H1 (cell line): ENCODE data around the gene STX12.
"Not testable (repeated sequence)": the region's sequence is repeated elsewhere in the genome, so short reads cannot be mapped to it uniquely, and the experiment has no call there.

Source experiments
- CTCF ChIP-seq, 3 experiments: IDR thresholded peaks; 1 replicate in 2 of 3; 2 replicates in 1 of 3; pipeline versions ENCODE4 v1.5.1 to v1.6.1; 2011; ENCODE audit warnings: low read length in 3 of 3, mild to moderate bottlenecking in 3 of 3, inconsistent platforms in 2 of 3, low read depth in 1 of 3, moderate library complexity in 1 of 3; ENCODE audit not compliant: insufficient read depth in 1 of 3; ENCODE audit errors: control extremely low read depth in 1 of 3
- E2F6 ChIP-seq: IDR thresholded peaks from 2 replicates; pipeline ENCODE4 v1.6.1; 2012; ENCODE audit warnings: inconsistent platforms
- GABPA ChIP-seq: IDR thresholded peaks from 2 replicates; pipeline ENCODE4 v1.6.1; 2011; ENCODE audit warnings: mild to moderate bottlenecking, low read length, moderate library complexity, borderline replicate concordance; ENCODE audit not compliant: insufficient read depth
- JUND ChIP-seq: IDR thresholded peaks from 2 replicates; pipeline ENCODE4 v1.6.1; 2011; ENCODE audit warnings: mild to moderate bottlenecking, improper control_type of control experiment, low read length
- POLR2A ChIP-seq, 2 experiments: IDR thresholded peaks; 1 replicate in 1 of 2; 2 replicates in 1 of 2; pipeline ENCODE4 v1.6.1; 2011; ENCODE audit warnings: low read depth in 2 of 2, low read length in 2 of 2, mild to moderate bottlenecking in 2 of 2; ENCODE audit errors: control extremely low read depth in 1 of 2
- POLR2AphosphoS5 ChIP-seq: IDR thresholded peaks from 2 replicates; pipeline ENCODE4 v1.6.1; 2011; ENCODE audit warnings: low read depth, low read length
- RAD21 ChIP-seq, 2 experiments: IDR thresholded peaks in 1 of 2; conservative IDR thresholded peaks in 1 of 2; 2 replicates each; pipeline ENCODE4 v1.6.1; 2011; ENCODE audit warnings: low read depth in 2 of 2, low read length in 2 of 2, improper control_type of control experiment in 1 of 2, inconsistent platforms in 1 of 2, mild to moderate bottlenecking in 1 of 2, moderate library complexity in 1 of 2
- SP1 ChIP-seq: IDR thresholded peaks from 2 replicates; pipeline ENCODE4 v1.6.1; 2011; ENCODE audit warnings: low read depth, low read length
- TCF12 ChIP-seq: IDR thresholded peaks from 2 replicates; pipeline ENCODE4 v1.6.1; 2011; ENCODE audit warnings: low read depth, mild to moderate bottlenecking, low read length

DNA sequence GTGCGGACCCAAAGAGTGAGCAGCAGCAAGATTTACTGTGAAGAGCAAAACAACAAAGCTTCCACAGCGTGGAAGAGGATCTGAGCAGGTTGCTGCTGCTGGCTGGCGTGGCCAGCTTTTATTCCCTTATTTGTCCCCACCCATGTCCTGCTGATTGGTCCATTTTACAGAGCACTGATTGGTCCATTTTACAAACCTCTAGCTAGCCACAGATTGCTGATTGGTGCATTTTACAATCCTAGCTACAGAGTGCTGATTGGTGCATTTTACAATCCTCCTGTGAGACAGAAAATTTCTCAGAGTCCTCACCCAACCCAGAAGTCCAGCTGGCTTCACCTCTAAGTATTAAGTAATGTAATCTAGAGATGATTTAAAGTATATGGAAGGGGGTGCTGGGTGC lies 17.3 kb downstream of the STX12 start:
- TF ChIP-seq RAD21 (IDR thresholded peaks at IDR 0.05 in 1 of 2, conservative IDR thresholded peaks at IDR 0.05 in 1 of 2; ENCODE audit: low read depth in 2 of 2, low read length in 2 of 2); SP1; POLR2A (IDR thresholded peaks at IDR 0.05; ENCODE audit: control extremely low read depth in 1 of 2, low read depth in 2 of 2, low read length in 2 of 2); CTCF (IDR thresholded peaks at IDR 0.05; ENCODE audit: control extremely low read depth in 1 of 3, insufficient read depth in 1 of 3, low read depth in 1 of 3, low read length in 3 of 3); POLR2AphosphoS5; JUND; GABPA; E2F6; TCF12: not testable (repeated sequence)
